Endothelial cell of umbilical vein (primary cell): Measurements from ENCODE around the gene TSPAN33. TPM values are rescaled to one million over a fixed set of nuclear protein-coding genes. Genes with fewer than 3 reads are reported as not detected.

Experiments used
- Bru-seq: library from RNA; stranded (reverse); fragments of 400-500 nt; gene quantifications from one replicate; lab custom pipeline; 2021; lab: Mats Ljungman, UMichigan
- BruChase-seq, 2 experiments: library from RNA; stranded (reverse); fragments of 400-500 nt; gene quantifications; one replicate each; lab custom pipeline; 2021; lab: Mats Ljungman, UMichigan
- BruUV-seq: library from RNA; stranded (reverse); fragments of 400-500 nt; replicated peaks from 2 replicates; lab custom pipeline; 2021; lab: Mats Ljungman, UMichigan
- CTCF ChIA-PET: fragments of 300-600, 350-600 bp; sonication (Branson Sonifier 250); formaldehyde crosslinking; loops from one replicate; lab custom pipeline; 2021; ENCODE audit warnings: antibody characterized with exemption, inconsistent platforms; lab: Charles Lee
- POLR2A ChIA-PET: fragments of 300-600, 350-600 bp; sonication (Branson Sonifier 250); formaldehyde crosslinking; loops from one replicate; lab custom pipeline; 2021; ENCODE audit warnings: antibody characterized with exemption, inconsistent platforms; lab: Charles Lee
- DNase-seq: peaks from one replicate; pipeline ENCODE4 v3.0.0-alpha.2; 2011; ENCODE audit warnings: low read depth, low spot score
- FAIRE-seq: peaks from 2 replicates; lab custom pipeline; 2011; peaks lifted over from hg19 to GRCh38; lab: Jason Lieb, UNC
- H2AFZ ChIP-seq: 2 replicates; pipeline ENCODE4 v1.6.0; 2012; ENCODE audit warnings: low read depth, low read length, control low read depth, inconsistent platforms
- H3K27ac ChIP-seq: 2 replicates; pipeline ENCODE4 v1.5.1; 2011; ENCODE audit warnings: low read depth, mild to moderate bottlenecking, control low read depth, low read length, moderate library complexity; ENCODE audit not compliant: insufficient read depth
- H3K27me3 ChIP-seq, 2 experiments: 2 replicates each; pipeline versions ENCODE4 v1.6.0 to v1.6.1; 2011; ENCODE audit warnings: low read length in 2 of 2, mixed read lengths in 1 of 2; ENCODE audit not compliant: control insufficient read depth in 2 of 2, insufficient read depth in 2 of 2
- H3K36me3 ChIP-seq, 2 experiments: 2 replicates in 1 of 2; 3 replicates in 1 of 2; pipeline ENCODE4 v1.5.1; 2011; ENCODE audit warnings: low read length in 2 of 2, mild to moderate bottlenecking in 1 of 2, moderate library complexity in 1 of 2; ENCODE audit not compliant: control insufficient read depth in 2 of 2, insufficient read depth in 2 of 2; ENCODE audit errors: extremely low read depth in 1 of 2
- H3K4me1 ChIP-seq: 3 replicates; pipeline ENCODE4 v1.5.1; 2011; ENCODE audit warnings: mild to moderate bottlenecking, low read length; ENCODE audit not compliant: control insufficient read depth, insufficient read depth; ENCODE audit errors: extremely low read depth
- H3K4me2 ChIP-seq: 2 replicates; pipeline ENCODE4 v1.6.1; 2011; ENCODE audit warnings: low read length, control low read depth, mixed read lengths; ENCODE audit not compliant: insufficient read depth
- H3K4me3 ChIP-seq, 3 experiments: fragments of 200-600 bp in 1 of 3; sonication (generic), shearing (Covaris generic) in 1 of 3; replicated peaks in 1 of 3; 2 replicates each; pipeline ENCODE4 v1.5.1; 2011 to 2016; ENCODE audit warnings: control low read depth in 3 of 3, low read length in 3 of 3, mild to moderate bottlenecking in 2 of 3, inconsistent platforms in 1 of 3, low read depth in 1 of 3, moderate library complexity in 1 of 3; ENCODE audit not compliant: insufficient read depth in 1 of 3
- H3K79me2 ChIP-seq: 2 replicates; pipeline ENCODE4 v1.6.0; 2012; ENCODE audit warnings: low read length, inconsistent platforms; ENCODE audit not compliant: control insufficient read depth, insufficient read depth
- H3K9ac ChIP-seq: replicated peaks from 2 replicates; pipeline ENCODE3; 2011; ENCODE audit warnings: low read length, control low read depth; ENCODE audit not compliant: insufficient read depth; ENCODE audit errors: extremely low read depth
- H3K9me1 ChIP-seq: replicated peaks from 3 replicates; pipeline ENCODE4 v1.6.0; 2011; ENCODE audit warnings: mild to moderate bottlenecking, low read length; ENCODE audit not compliant: control insufficient read depth, insufficient read depth; ENCODE audit errors: extremely low read depth
- H3K9me3 ChIP-seq: replicated peaks from 2 replicates; pipeline ENCODE4 v1.5.1; 2012; ENCODE audit warnings: low read length, inconsistent platforms; ENCODE audit not compliant: control insufficient read depth, insufficient read depth
- H4K20me1 ChIP-seq: replicated peaks from 2 replicates; pipeline ENCODE3; 2011; ENCODE audit warnings: mild to moderate bottlenecking, low read length; ENCODE audit not compliant: control insufficient read depth, insufficient read depth; ENCODE audit errors: extremely low read depth
- GATA2 ChIP-seq: IDR thresholded peaks from 2 replicates; pipeline ENCODE4 v1.7.0; 2011; ENCODE audit warnings: low read depth, mild to moderate bottlenecking, moderate library complexity, mixed read lengths, low read length; ENCODE audit not compliant: insufficient read length, insufficient read depth
- JUN ChIP-seq: IDR thresholded peaks from 2 replicates; pipeline ENCODE4 v1.6.1; 2011; ENCODE audit warnings: borderline replicate concordance, low read depth; ENCODE audit not compliant: insufficient read length, insufficient read depth
- POLR2A ChIP-seq: IDR thresholded peaks from 2 replicates; pipeline ENCODE4 v1.6.1; 2012; ENCODE audit warnings: low read depth, mild to moderate bottlenecking, control low read depth, low read length
- POLR2AphosphoS5 ChIP-seq: IDR thresholded peaks from 2 replicates; pipeline ENCODE4 v1.6.1; 2012; ENCODE audit warnings: low read depth, mild to moderate bottlenecking, control low read depth, low read length, moderate library complexity; ENCODE audit not compliant: insufficient read depth
- dilution Hi-C: fragments of 300-500 bp; cut with MboI; formaldehyde crosslinking; loops from one replicate; pipeline ENCODE4 v1.15.0; 2019; ENCODE audit warnings: low sequenced_read_pairs; ENCODE audit not compliant: extremely low pct_ligation_motif_present
- intact Hi-C: fragments of 100-400 bp; cut with micrococcal nuclease; formaldehyde crosslinking; loops from one replicate; pipeline ENCODE4 v1.10.0; 2022
- long read RNA-seq: library from polyadenylated mRNA; stranded (forward); transcript quantifications from one replicate; pipeline ENCODE4 v2.0.0, GENCODE V29; 2021
- polyA minus RNA-seq, 3 experiments: library from RNA; depleted of rRNA, polyadenylated mRNA; stranded (reverse); fragments of >200 nt; gene quantifications; 1 replicate in 1 of 3; 2 replicates in 2 of 3; pipeline ENCODE4 v1.2.3, GENCODE V29; 2011
- polyA plus RNA-seq, 4 experiments: library from polyadenylated mRNA; depleted of rRNA in 3 of 4; stranded (reverse) in 3 of 4; unstranded in 1 of 4; fragments of >200 nt; gene quantifications; 2 replicates each; pipeline versions ENCODE4 v1.2.1 to v1.2.3, GENCODE V29; 2011 to 2012; ENCODE audit warnings: missing spikeins in 1 of 4
- total RNA-seq: library from RNA; stranded (reverse); gene quantifications from 2 replicates; pipeline ENCODE4 v1.2.3, GENCODE V29; 2021
- TF ChIP-seq, protein P1 (sequence below), 2 donors: IDR thresholded peaks; 1 replicate in 1 of 2; 2 replicates in 1 of 2; pipeline ENCODE4 v1.5.1; 2011; ENCODE audit warnings: low read length in 2 of 2, mild to moderate bottlenecking in 2 of 2, moderate library complexity in 2 of 2, control low read depth in 1 of 2, inconsistent platforms in 1 of 2, low read depth in 1 of 2; ENCODE audit not compliant: insufficient read depth in 1 of 2; ENCODE audit errors: extremely low read depth in 1 of 2

Gene TSPAN33, protein sequence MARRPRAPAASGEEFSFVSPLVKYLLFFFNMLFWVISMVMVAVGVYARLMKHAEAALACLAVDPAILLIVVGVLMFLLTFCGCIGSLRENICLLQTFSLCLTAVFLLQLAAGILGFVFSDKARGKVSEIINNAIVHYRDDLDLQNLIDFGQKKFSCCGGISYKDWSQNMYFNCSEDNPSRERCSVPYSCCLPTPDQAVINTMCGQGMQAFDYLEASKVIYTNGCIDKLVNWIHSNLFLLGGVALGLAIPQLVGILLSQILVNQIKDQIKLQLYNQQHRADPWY
- total RNA-seq (0.16 TPM in 1 of 2 replicates, not detected in the other), polyA plus RNA-seq (0.21 and 0.32 TPM in 2 replicates), polyA minus RNA-seq (0.45 and 0.73 TPM in 2 replicates), Bru-seq, nascent RNA (not detected), BruChase-seq, experiment 1, labeled RNA remaining after a 6-hour chase (percentile 7 among the genes with signal in this experiment), BruChase-seq, experiment 2, labeled RNA remaining after a 2-hour chase (percentile 7 among the genes with signal in this experiment)
- 0.31 and 0.42 TPM in 2 replicates for polyA plus RNA-seq (2011; cell fraction: cytosol; rRNA removed)
- 0.24 TPM in 1 of 2 replicates, not detected in the other for polyA plus RNA-seq (2011; cell fraction: nucleus; rRNA removed)
- 0.58 and 0.80 TPM in 2 replicates for polyA plus RNA-seq (2012)
- 2.0 TPM for polyA minus RNA-seq (2011; cell fraction: cytosol; rRNA and poly(A)+ RNA removed)
- not detected in 2 replicates for polyA minus RNA-seq (2011; cell fraction: nucleus; rRNA and poly(A)+ RNA removed)
- long read RNA-seq, partial matches to known transcripts, result 0 of 1 reads
- long read RNA-seq, other reads (novel, unspliced or antisense), result 0 of 1 reads

DNA sequence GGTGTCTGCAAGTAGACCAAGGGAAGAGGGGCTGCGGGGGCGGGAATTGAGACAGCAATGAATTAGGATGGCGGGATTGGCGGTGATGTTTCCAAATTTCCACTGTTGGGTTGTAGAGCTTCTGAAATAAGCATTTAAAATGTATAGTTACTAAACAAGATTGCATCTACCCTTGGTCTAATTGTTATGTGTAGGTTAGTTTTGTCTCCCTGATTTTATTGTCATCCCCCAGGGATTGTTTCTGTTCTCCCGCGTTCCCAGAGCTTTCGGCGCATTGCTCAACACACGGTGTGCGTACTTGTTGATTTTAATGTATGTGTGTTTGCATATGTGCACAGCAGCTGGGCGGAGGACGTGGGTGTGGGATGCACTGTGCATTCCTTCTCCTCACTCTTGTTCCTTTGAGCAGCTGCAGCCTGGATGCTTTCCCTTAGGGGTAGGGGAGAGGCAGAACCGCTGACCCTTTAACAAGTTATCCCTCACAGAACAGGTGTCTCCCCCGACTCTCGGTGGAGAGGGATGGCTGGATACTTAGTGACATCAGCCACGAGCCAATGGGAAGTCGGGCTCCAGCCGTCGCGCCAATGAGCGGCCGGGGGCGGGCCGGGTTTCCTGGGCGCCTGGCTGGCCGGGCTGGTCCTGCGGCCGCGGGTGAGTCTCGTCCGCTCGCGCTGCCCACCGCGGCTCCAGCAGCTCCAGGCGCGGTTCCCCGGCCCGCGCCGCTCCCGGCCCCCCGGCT, at the start of gene TSPAN33:
TSS of gene TSPAN33 (plus strand) at position 613 of the 739 bp plus-strand sequence. CDS start 274 bp downstream, outside the sequence.
- H3K27me3 ChIP-seq, result peaks cover 39 to 43% of the 10 kb centered on the region in 2 experiments
- H3K79me2 ChIP-seq, result no peaks in the 10 kb centered on the region
- H3K9me1 ChIP-seq, result no peaks in the 10 kb centered on the region
- TF ChIP-seq JUN, result no peak
- TF ChIP-seq, protein P1, sequence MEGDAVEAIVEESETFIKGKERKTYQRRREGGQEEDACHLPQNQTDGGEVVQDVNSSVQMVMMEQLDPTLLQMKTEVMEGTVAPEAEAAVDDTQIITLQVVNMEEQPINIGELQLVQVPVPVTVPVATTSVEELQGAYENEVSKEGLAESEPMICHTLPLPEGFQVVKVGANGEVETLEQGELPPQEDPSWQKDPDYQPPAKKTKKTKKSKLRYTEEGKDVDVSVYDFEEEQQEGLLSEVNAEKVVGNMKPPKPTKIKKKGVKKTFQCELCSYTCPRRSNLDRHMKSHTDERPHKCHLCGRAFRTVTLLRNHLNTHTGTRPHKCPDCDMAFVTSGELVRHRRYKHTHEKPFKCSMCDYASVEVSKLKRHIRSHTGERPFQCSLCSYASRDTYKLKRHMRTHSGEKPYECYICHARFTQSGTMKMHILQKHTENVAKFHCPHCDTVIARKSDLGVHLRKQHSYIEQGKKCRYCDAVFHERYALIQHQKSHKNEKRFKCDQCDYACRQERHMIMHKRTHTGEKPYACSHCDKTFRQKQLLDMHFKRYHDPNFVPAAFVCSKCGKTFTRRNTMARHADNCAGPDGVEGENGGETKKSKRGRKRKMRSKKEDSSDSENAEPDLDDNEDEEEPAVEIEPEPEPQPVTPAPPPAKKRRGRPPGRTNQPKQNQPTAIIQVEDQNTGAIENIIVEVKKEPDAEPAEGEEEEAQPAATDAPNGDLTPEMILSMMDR (IDR thresholded peaks at IDR 0.05; ENCODE audit: extremely low read depth in 1 of 2, insufficient read depth in 1 of 2, low read depth in 1 of 2, low read length in 2 of 2), result no peak
- no peak for TF ChIP-seq POLR2A
- no peak for TF ChIP-seq GATA2
- TF ChIP-seq POLR2AphosphoS5, result no peak
- intact Hi-C loops (no loop called here), dilution Hi-C loops (no loop called here)
- H3K9ac ChIP-seq, result no peak within 1 kb of the TSS
- H3K9me3 ChIP-seq, result no peaks in the 10 kb centered on the region
- peak within 1 kb of the TSS in 2 of 3 experiments; percentile 27 to 29 for H3K4me3 ChIP-seq
- no peak within 1 kb of the TSS for H3K27ac ChIP-seq
- peaks cover 9% of the 10 kb centered on the region for H3K4me1 ChIP-seq
- FAIRE-seq (peak; percentile 66), DNase-seq (peak; percentile 26)
- H3K4me2 ChIP-seq, result peak within 1 kb of the TSS; percentile 57
- no TSS peak for BruUV-seq
- H3K36me3 ChIP-seq, result no peaks in the 10 kb centered on the region
- POLR2A ChIA-PET, result no interaction called here
- H4K20me1 ChIP-seq, result no peaks in the 10 kb centered on the region
- peak within 1 kb of the TSS; percentile 41 for H2AFZ ChIP-seq
- CTCF ChIA-PET, result interaction anchor here (1.1 to 5.4 kb wide), 2 partner anchors 12 to 20 kb away, joined by 4 to 50 read pairs; no protein-coding TSS in a partner anchor
